Body of pancreas (tissue), 4 donors: ENCODE results near the gene SETD1A.

ENCODE experiments used
- POLR2A ChIP-seq, 3 donors: fragments of 450-650 bp; IDR thresholded peaks; one replicate each; pipeline ENCODE4 v1.6.1; 2016; ENCODE audit warnings: antibody characterized with exemption in 3 of 3, mild to moderate bottlenecking in 2 of 3
- TF ChIP-seq, protein P1 (sequence below), 7 experiments: fragments of 450-650 bp in 4 of 7; fragments of 200-600 bp in 3 of 7; sonication (generic) in 3 of 7; IDR thresholded peaks; one replicate each; pipeline ENCODE4 v1.5.1; 2016 to 2019; ENCODE audit warnings: antibody characterized with exemption in 7 of 7

- TF ChIP-seq POLR2A (IDR thresholded peaks at IDR 0.05): no peak
- TF ChIP-seq, protein P1, sequence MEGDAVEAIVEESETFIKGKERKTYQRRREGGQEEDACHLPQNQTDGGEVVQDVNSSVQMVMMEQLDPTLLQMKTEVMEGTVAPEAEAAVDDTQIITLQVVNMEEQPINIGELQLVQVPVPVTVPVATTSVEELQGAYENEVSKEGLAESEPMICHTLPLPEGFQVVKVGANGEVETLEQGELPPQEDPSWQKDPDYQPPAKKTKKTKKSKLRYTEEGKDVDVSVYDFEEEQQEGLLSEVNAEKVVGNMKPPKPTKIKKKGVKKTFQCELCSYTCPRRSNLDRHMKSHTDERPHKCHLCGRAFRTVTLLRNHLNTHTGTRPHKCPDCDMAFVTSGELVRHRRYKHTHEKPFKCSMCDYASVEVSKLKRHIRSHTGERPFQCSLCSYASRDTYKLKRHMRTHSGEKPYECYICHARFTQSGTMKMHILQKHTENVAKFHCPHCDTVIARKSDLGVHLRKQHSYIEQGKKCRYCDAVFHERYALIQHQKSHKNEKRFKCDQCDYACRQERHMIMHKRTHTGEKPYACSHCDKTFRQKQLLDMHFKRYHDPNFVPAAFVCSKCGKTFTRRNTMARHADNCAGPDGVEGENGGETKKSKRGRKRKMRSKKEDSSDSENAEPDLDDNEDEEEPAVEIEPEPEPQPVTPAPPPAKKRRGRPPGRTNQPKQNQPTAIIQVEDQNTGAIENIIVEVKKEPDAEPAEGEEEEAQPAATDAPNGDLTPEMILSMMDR (IDR thresholded peaks at IDR 0.05): no peak
These were observed 48.0 kb downstream of the SETD1A start for GRCh38 chr16:31005350-31006085.
